T47D (cell line): ENCODE measurements around the gene DYNLT3.

Experiments used
- DNase-seq, 2 experiments: peaks; one replicate each; pipeline versions ENCODE4 v3.0.0 to v3.0.0-alpha.2; 2011 to 2012; ENCODE audit warnings: low read depth in 1 of 2, low spot score in 1 of 2
- JUND ChIP-seq: IDR thresholded peaks from 2 replicates; pipeline ENCODE4 v1.6.1; 2012; ENCODE audit warnings: low read depth
- in situ Hi-C: cut with HindIII; loops from 2 replicates; pipeline ENCODE4 v1.10.0; 2016; ENCODE audit warnings: low sequenced_read_pairs, low pct_unique_long_range_greater_than_20kb

The DYNLT3 gene

DNA sequence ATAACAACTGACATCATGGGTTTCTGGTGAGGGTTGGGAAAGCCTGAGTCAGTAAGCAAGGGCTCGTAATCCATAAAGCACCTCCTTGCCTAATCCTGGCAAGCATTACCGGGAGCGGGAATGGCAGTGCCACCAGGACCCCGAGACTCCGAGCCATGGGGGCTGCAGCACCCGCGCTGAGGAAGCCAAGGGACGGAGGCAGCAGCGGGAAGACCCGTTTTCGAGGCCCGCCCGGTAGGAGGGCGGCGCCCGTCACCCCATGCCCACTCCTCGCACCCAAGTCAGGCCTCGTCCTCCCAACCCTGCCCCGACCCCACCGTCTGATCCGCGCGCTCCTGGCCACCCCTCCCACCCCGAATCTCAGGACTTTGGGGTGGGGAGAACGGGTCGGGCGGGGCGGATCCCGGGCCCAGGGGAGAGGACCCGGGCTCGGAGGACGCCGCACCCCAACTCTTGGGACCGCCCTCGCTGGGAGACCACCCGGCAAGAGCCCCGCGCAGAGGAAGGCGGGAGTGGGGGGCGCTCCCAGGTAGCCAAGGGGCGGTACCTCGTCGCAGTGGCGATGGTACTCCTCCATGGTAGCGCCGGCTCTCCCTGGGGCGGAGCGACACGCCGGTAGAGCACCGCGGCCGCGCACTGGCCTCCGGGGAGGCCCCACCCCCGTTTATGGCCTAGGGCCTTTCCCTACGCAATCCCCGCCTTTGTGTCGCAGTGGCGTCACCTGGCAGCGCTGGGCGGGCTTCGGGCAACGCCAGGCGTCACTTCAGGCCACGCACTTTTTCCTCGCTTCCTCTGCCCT, at the start of gene DYNLT3:
Gene DYNLT3 (minus strand): TSS at position 638 of the 799 bp plus-strand sequence. CDS start 61 bp downstream, at position 577.
- in situ Hi-C loops = no loop called here
- peak; percentile 24 to 83 for DNase-seq
- TF ChIP-seq JUND = no peak

GRCh38 chrX:37896511-37896890, 49.1 kb upstream of the DYNLT3 start:
- DNase-seq = no peak
- no peak for TF ChIP-seq JUND
- in situ Hi-C loops = no loop called here

DNA sequence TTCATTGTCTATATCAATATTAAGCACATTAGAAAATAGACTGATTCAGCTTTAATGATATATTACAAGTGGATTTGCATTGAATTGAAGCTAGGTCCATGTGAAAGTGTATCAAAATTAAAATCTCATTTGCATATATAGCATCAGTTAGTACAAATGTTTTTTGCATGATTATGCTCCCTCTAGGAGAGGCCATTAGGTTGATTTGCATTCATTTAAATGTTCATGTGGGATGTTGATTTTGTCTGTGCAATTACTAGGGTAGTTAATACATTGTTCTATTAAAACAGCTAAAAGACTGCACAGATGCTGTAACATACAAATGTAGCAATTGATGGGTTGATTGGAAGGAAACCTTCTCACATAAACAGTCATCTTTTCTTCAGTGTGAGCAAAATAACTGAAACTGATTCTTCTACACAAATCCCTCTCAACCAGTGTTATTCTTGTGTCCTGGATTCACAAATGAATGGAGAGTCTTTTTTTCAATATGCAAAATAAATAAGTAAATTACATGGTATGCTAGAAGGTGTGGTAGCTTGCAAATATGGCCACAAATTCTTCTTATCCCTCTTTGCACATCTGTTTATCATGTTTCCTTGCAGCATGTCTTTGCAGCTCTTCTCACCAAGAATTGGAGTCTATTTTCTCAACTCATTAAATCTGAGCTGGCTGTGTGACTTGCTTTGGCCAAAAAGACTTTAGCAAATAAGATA, 48.6 kb upstream of the DYNLT3 start:
- DNase-seq = no peak
- in situ Hi-C loops = no loop called here
- TF ChIP-seq JUND = no peak

GRCh38 chrX:37894725-37895124, 47.4 kb upstream of the DYNLT3 start:
- DNase-seq = no peak
- in situ Hi-C loops = no loop called here
- no peak for TF ChIP-seq JUND

- no peak for DNase-seq
- TF ChIP-seq JUND = no peak
- in situ Hi-C loops = no loop called here
Observed at GRCh38 chrX:37888010-37888409, 40.6 kb upstream of the DYNLT3 start.

GRCh38 chrX:37887347-37887746, 40.0 kb upstream of the DYNLT3 start:
- DNase-seq = no peak
- in situ Hi-C loops = no loop called here
- no peak for TF ChIP-seq JUND

GRCh38 chrX:37883196-37883595, 35.8 kb upstream of the DYNLT3 start:
- DNase-seq = peak in 1 of 2 experiments; percentile 30
- no peak for TF ChIP-seq JUND
- in situ Hi-C loops = no loop called here

GRCh38 chrX:37879692-37880091, 32.3 kb upstream of the DYNLT3 start:
- TF ChIP-seq JUND = no peak
- no peak for DNase-seq
- in situ Hi-C loops = no loop called here

- in situ Hi-C loops = no loop called here
- DNase-seq = no peak
- TF ChIP-seq JUND = no peak
Observed at GRCh38 chrX:37876716-37877115, 29.3 kb upstream of the DYNLT3 start.

DNA sequence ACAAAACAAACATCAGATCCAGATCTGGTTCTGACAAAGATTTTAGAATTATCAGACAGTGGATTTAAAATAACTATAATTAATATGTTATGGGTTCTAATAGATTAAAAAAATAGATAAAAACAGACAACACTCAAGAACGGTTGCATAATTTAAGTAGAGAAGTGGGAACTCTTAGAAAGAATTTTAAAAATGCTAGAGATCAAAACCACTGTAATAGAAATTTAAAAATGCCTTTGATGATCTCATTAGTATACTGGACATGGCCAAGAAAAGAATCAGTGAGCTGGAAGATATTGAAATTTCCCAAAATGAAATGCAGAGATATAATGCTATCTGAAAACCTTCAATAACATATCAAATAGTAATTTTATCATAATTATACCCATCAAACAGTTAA, 28.3 kb upstream of the DYNLT3 start:
- in situ Hi-C loops = no loop called here
- TF ChIP-seq JUND = no peak
- DNase-seq = no peak

DNA sequence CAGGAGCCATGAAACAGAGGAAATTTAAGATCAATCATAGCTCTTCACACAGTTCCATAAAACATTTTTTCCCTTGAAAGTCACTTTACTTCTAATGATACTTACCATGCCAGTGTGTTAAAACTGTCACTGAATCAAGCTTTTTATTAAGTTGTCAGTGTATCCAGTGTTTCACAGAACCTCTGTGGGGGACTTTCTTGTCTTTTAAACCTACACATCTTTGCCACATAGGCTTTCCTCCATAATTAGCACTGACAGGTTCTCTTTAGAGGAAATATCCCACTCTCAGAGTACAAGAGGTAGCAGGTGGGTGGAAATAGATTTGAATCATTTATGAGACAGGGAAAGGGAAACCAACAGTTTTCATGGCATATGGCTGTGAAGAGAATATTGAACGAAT, 25.8 kb upstream of the DYNLT3 start:
- in situ Hi-C loops = no loop called here
- no peak for TF ChIP-seq JUND
- no peak for DNase-seq

DNA sequence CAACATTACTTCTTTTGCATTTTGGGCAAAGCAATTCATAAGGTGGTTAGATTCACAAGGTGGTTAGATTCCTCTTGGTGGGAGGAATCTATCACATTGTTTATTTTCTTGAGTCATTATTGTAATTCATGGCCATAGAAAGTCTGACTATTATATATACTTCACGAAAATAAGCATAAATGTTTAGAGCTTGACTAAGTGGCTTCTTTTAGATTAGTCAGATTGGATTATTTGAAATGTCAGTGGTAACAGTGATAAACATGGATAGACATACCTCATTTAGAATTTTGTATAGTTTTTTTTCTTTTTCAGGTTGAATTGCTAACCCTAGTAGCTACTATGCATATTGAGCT, 24.9 kb upstream of the DYNLT3 start:
- no peak for DNase-seq
- in situ Hi-C loops = no loop called here
- TF ChIP-seq JUND = no peak

DNA sequence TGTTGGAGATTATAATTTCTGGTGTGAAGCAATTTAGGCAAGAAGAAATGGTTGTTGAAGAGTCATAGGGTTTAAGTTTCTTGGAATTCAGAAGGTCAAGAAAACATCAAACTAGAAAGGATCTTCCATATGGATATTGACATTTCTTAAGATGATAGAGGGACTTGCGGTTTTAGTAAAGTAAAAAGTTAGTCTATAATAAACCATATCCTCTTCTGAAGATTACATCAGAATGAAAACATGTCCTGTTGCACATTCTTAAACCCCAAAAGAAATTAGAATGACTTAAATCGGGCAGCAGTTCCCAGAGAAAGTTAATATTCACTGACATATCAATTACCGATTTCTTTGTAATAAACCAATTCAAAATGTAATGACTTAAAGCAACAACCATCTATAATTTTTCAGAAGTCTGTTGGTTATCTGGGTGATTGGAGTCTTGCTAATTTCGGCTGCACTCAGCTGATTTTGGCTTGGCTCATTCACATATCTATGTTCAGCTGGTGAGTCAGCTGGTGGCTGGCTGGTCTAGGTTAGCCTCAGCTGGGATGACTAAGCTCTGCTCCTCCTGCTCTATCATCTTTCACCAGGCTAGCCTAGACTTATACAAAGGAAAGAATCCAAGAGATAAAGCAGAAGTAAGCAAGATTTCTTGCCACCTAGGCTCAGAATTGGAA, 24.4 kb upstream of the DYNLT3 start:
- in situ Hi-C loops = no loop called here
- no peak for TF ChIP-seq JUND
- no peak for DNase-seq
